ENCODE data around the gene CCDC71. TPM values are rescaled to one million over a fixed set of nuclear protein-coding genes. Genes with fewer than 3 reads are reported as not detected.

CCDC71 gene
- total RNA-seq, 3 donors from 2014 or later (not counting 1 experiment from before 2014, with no cell fraction given) = 13.8 to 20.6 (median 15.6) TPM

- H3K4me3 ChIP-seq (ENCODE audit: low read length) = no peak within 1 kb of the TSS
- no peak within 1 kb of the TSS for H3K27ac ChIP-seq (ENCODE audit: low read length)
- Mint-ChIP-seq H3K27ac (no peak within 1 kb of the TSS), H3K27me3 (ENCODE audit: low read depth in 2 of 2) (peaks cover 4 to 20% of the 10 kb centered on the region in 2 donors), H3K36me3 (no peaks in the 10 kb centered on the region), H3K4me1 (peaks cover 0 to 5% of the 10 kb centered on the region in 2 donors), H3K4me3 (no peak within 1 kb of the TSS), H3K9me3 (no peaks in the 10 kb centered on the region)
- peaks cover 5% of the 10 kb centered on the region for H3K4me1 ChIP-seq (ENCODE audit: control insufficient read depth, insufficient read depth, low read length)
- peaks cover 4% of the 10 kb centered on the region for H3K27me3 ChIP-seq (ENCODE audit: control insufficient read depth, insufficient read depth, low read length)
- no peaks in the 10 kb centered on the region for H3K9me3 ChIP-seq (ENCODE audit: control insufficient read depth, insufficient read depth, low read length)
- WGBS (ENCODE audit: insufficient coverage) = 47% methylated on average over 26 of the region's 28 CpGs
- DNase-seq = no peak
- TF ChIP-seq CTCF (IDR thresholded peaks at IDR 0.05) = no peak
- ATAC-seq = no peak
- intact Hi-C loops (cut with micrococcal nuclease) = no loop called here
- H3K36me3 ChIP-seq (ENCODE audit: control insufficient read depth, insufficient read depth, low read length) = no peaks in the 10 kb centered on the region
These were observed 33.5 kb downstream of the CCDC71 start, which contains the start of gene LAMB2 for GRCh38 chr3:49132437-49133225. LAMB2 (minus strand) TSS chr3:49133050; CDS start chr3:49132867, 183 bp downstream.

GRCh38 chr3:49132073-49132436 is 34.1 kb downstream of the CCDC71 start:
- Mint-ChIP-seq H3K9me3 (no peaks in the 10 kb centered on the region), H3K4me1 (peaks cover 0 to 5% of the 10 kb centered on the region in 2 donors), H3K27ac (no peak overlapping the region), H3K4me3 (no peak overlapping the region), H3K36me3 (no peaks in the 10 kb centered on the region), H3K27me3 (ENCODE audit: low read depth in 2 of 2) (peaks cover 0 to 20% of the 10 kb centered on the region in 2 donors)
- ATAC-seq = no peak
- Histone ChIP-seq H3K27ac (ENCODE audit: low read length) (no peak overlapping the region), H3K27me3 (ENCODE audit: control insufficient read depth, insufficient read depth, low read length) (peaks cover 4% of the 10 kb centered on the region), H3K36me3 (ENCODE audit: control insufficient read depth, insufficient read depth, low read length) (no peaks in the 10 kb centered on the region), H3K9me3 (ENCODE audit: control insufficient read depth, insufficient read depth, low read length) (no peaks in the 10 kb centered on the region), H3K4me1 (ENCODE audit: control insufficient read depth, insufficient read depth, low read length) (peaks cover 5% of the 10 kb centered on the region), H3K4me3 (ENCODE audit: low read length) (no peak overlapping the region)
- 87% methylated on average over 9 of the region's 9 CpGs for WGBS (ENCODE audit: insufficient coverage)
- DNase-seq = no peak
- intact Hi-C loops (cut with micrococcal nuclease) = no loop called here
- no peak for TF ChIP-seq CTCF (IDR thresholded peaks at IDR 0.05)

- no peak overlapping the region for H3K27ac Mint-ChIP-seq
- Histone ChIP-seq H3K4me3 (ENCODE audit: low read length) (no peak overlapping the region), H3K36me3 (ENCODE audit: control insufficient read depth, insufficient read depth, low read length) (no peaks in the 10 kb centered on the region), H3K27ac (ENCODE audit: low read length) (no peak overlapping the region), H3K9me3 (ENCODE audit: control insufficient read depth, insufficient read depth, low read length) (no peaks in the 10 kb centered on the region), H3K27me3 (ENCODE audit: control insufficient read depth, insufficient read depth, low read length) (peaks cover 4% of the 10 kb centered on the region), H3K4me1 (ENCODE audit: control insufficient read depth, insufficient read depth, low read length) (peaks cover 5% of the 10 kb centered on the region)
- no peak for TF ChIP-seq CTCF (IDR thresholded peaks at IDR 0.05)
- no peak for DNase-seq
- H3K27me3 Mint-ChIP-seq (ENCODE audit: low read depth in 2 of 2) = peaks cover 0 to 20% of the 10 kb centered on the region in 2 donors
- peaks cover 0 to 5% of the 10 kb centered on the region in 2 donors for H3K4me1 Mint-ChIP-seq
- H3K9me3 Mint-ChIP-seq = no peaks in the 10 kb centered on the region
- 97% methylated on average over 6 of the region's 6 CpGs for WGBS (ENCODE audit: insufficient coverage)
- intact Hi-C loops (cut with micrococcal nuclease) = no loop called here
- H3K4me3 Mint-ChIP-seq = no peak overlapping the region
- no peaks in the 10 kb centered on the region for H3K36me3 Mint-ChIP-seq
- no peak for ATAC-seq
These were observed 34.6 kb downstream of the CCDC71 start for GRCh38 chr3:49131576-49131975.

All from natural killer cell (primary cell).